ENCODE results near the gene FETUB. TPM values are rescaled to one million over a fixed set of nuclear protein-coding genes. Genes with fewer than 3 reads are reported as not detected.

FETUB gene
- total and polyA plus RNA-seq, 2 donors (not counting 3 experiments of a cell fraction or from before 2014, with no cell fraction given), result not detected

GRCh38 chr3:186643493-186643892, 3.3 kb downstream of the FETUB start:
- BruUV-seq (replicated peaks), result no TSS peak
- TF ChIP-seq MAX (IDR thresholded peaks at IDR 0.05; ENCODE audit: insufficient read depth, insufficient read length) (no peak), FOS (IDR thresholded peaks at IDR 0.05; ENCODE audit: borderline replicate concordance, insufficient read depth, low read length) (no peak), JUN (IDR thresholded peaks at IDR 0.05; ENCODE audit: borderline replicate concordance, insufficient read depth, insufficient read length, low read depth) (no peak), CTCF (IDR thresholded peaks at IDR 0.05; ENCODE audit: extremely low read depth in 1 of 2, insufficient read depth in 1 of 2, low read depth in 1 of 2, low read length in 2 of 2) (no peak)
- Histone ChIP-seq H3K36me3 (ENCODE audit: control insufficient read depth in 2 of 2, extremely low read depth in 1 of 2, insufficient read depth in 2 of 2, low read length in 2 of 2) (no peaks in the 10 kb centered on the region), H4K20me1 (replicated peaks; ENCODE audit: control insufficient read depth, extremely low read depth, insufficient read depth, low read length) (no peaks in the 10 kb centered on the region), H3K9me1 (replicated peaks; ENCODE audit: control insufficient read depth, extremely low read depth, insufficient read depth, low read length) (no peaks in the 10 kb centered on the region), H3K27ac (ENCODE audit: insufficient read depth, low read depth, low read length) (no peak overlapping the region), H3K4me2 (ENCODE audit: insufficient read depth, low read length) (no peak overlapping the region), H3K27me3 (ENCODE audit: control insufficient read depth in 2 of 2, insufficient read depth in 2 of 2, low read length in 2 of 2) (peaks cover 0 to 3% of the 10 kb centered on the region in 2 experiments), H3K79me2 (ENCODE audit: control insufficient read depth, insufficient read depth, low read length) (no peaks in the 10 kb centered on the region), H3K4me1 (ENCODE audit: control insufficient read depth, extremely low read depth, insufficient read depth, low read length) (no peaks in the 10 kb centered on the region), H3K9ac (replicated peaks; ENCODE audit: extremely low read depth, insufficient read depth, low read length) (no peak overlapping the region), H2AFZ (ENCODE audit: low read depth, low read length) (no peak overlapping the region), H3K4me3 (replicated peaks in 1 of 3; ENCODE audit: insufficient read depth in 1 of 3, low read depth in 1 of 3, low read length in 3 of 3) (no peak overlapping the region), H3K9me3 (replicated peaks; ENCODE audit: control insufficient read depth, insufficient read depth, low read length) (no peaks in the 10 kb centered on the region)
- intact Hi-C loops (cut with micrococcal nuclease) (no loop called here), dilution Hi-C loops (cut with MboI; ENCODE audit: extremely low pct_ligation_motif_present, low sequenced_read_pairs) (no loop called here)
- FAIRE-seq (no peak), DNase-seq (ENCODE audit: low read depth, low spot score) (no peak)
- ChIA-PET CTCF (interaction anchor here (0.5 kb wide), 1 partner anchor 19 kb away, joined by 3 read pairs; no protein-coding TSS in a partner anchor), POLR2A (no interaction called here)

GRCh38 chr3:186644683-186645082, 4.5 kb downstream of the FETUB start:
- no peaks in the 10 kb centered on the region for H3K9me3 ChIP-seq (replicated peaks; ENCODE audit: control insufficient read depth, insufficient read depth, low read length)
- no peak for DNase-seq (ENCODE audit: low read depth, low spot score)
- TF ChIP-seq POLR2A (IDR thresholded peaks at IDR 0.05; ENCODE audit: low read depth, low read length) (no peak), GATA2 (IDR thresholded peaks at IDR 0.05; ENCODE audit: insufficient read depth, insufficient read length, low read depth, low read length) (no peak), MYC (IDR thresholded peaks at IDR 0.05; ENCODE audit: low read depth, low read length) (no peak), JUN (IDR thresholded peaks at IDR 0.05; ENCODE audit: borderline replicate concordance, insufficient read depth, insufficient read length, low read depth) (no peak), EZH2 (IDR thresholded peaks at IDR 0.05; ENCODE audit: borderline replicate concordance, low read depth, low read length, severe bottlenecking) (no peak), FOS (IDR thresholded peaks at IDR 0.05; ENCODE audit: borderline replicate concordance, insufficient read depth, low read length) (no peak), POLR2AphosphoS5 (IDR thresholded peaks at IDR 0.05; ENCODE audit: insufficient read depth, low read depth, low read length) (no peak), MAX (IDR thresholded peaks at IDR 0.05; ENCODE audit: insufficient read depth, insufficient read length) (no peak), CTCF (IDR thresholded peaks at IDR 0.05; ENCODE audit: extremely low read depth in 1 of 2, insufficient read depth in 1 of 2, low read depth in 1 of 2, low read length in 2 of 2) (no peak)
- no peaks in the 10 kb centered on the region for H3K9me1 ChIP-seq (replicated peaks; ENCODE audit: control insufficient read depth, extremely low read depth, insufficient read depth, low read length)
- no peak for FAIRE-seq
- dilution Hi-C loops (cut with MboI; ENCODE audit: extremely low pct_ligation_motif_present, low sequenced_read_pairs) (no loop called here), intact Hi-C loops (cut with micrococcal nuclease) (no loop called here)
- POLR2A ChIA-PET, result no interaction called here
- H2AFZ ChIP-seq (ENCODE audit: low read depth, low read length), result no peak overlapping the region
- H3K36me3 ChIP-seq (ENCODE audit: control insufficient read depth in 2 of 2, extremely low read depth in 1 of 2, insufficient read depth in 2 of 2, low read length in 2 of 2), result no peaks in the 10 kb centered on the region
- no peak overlapping the region for H3K4me2 ChIP-seq (ENCODE audit: insufficient read depth, low read length)
- no peak overlapping the region for H3K9ac ChIP-seq (replicated peaks; ENCODE audit: extremely low read depth, insufficient read depth, low read length)
- H3K27ac ChIP-seq (ENCODE audit: insufficient read depth, low read depth, low read length), result no peak overlapping the region
- H3K4me3 ChIP-seq (replicated peaks in 1 of 3; ENCODE audit: insufficient read depth in 1 of 3, low read depth in 1 of 3, low read length in 3 of 3), result no peak overlapping the region
- no peaks in the 10 kb centered on the region for H3K79me2 ChIP-seq (ENCODE audit: control insufficient read depth, insufficient read depth, low read length)
- H3K27me3 ChIP-seq (ENCODE audit: control insufficient read depth in 2 of 2, insufficient read depth in 2 of 2, low read length in 2 of 2), result peaks cover 0 to 3% of the 10 kb centered on the region in 2 experiments
- CTCF ChIA-PET, result no interaction called here
- no peaks in the 10 kb centered on the region for H3K4me1 ChIP-seq (ENCODE audit: control insufficient read depth, extremely low read depth, insufficient read depth, low read length)
- H4K20me1 ChIP-seq (replicated peaks; ENCODE audit: control insufficient read depth, extremely low read depth, insufficient read depth, low read length), result no peaks in the 10 kb centered on the region
- no TSS peak for BruUV-seq (replicated peaks)

All from endothelial cell of umbilical vein (primary cell).